ENCODE measurements around the gene CCSER1.

- TF ChIP-seq EZH2 (IDR thresholded peaks at IDR 0.05; ENCODE audit: borderline replicate concordance, insufficient read depth, low read depth, low read length, poor library complexity, severe bottlenecking) = no peak
- no peak for TF ChIP-seq CTCF (IDR thresholded peaks at IDR 0.05)
These were observed 413.3 kb downstream of the CCSER1 start for GRCh38 chr4:90540536-90540935.

All from B cell (primary cell).